Lower leg skin (tissue), 4 donors: ENCODE measurements around the gene RASL10B. TPM values are rescaled to one million over a fixed set of nuclear protein-coding genes. Genes with fewer than 3 reads are reported as not detected.

ENCODE experiments used
- DNase-seq, 2 donors: peaks; one replicate each; pipeline ENCODE4 v3.0.0-alpha.2; 2019; ENCODE audit warnings: low spot score in 2 of 2
- H3K4me3 ChIP-seq: fragments of 200-600 bp; sonication (generic); 2 replicates; pipeline ENCODE4 v1.5.1; 2017; ENCODE audit warnings: mild to moderate bottlenecking, low read depth; ENCODE audit not compliant: poor library complexity, severe bottlenecking
- CTCF ChIP-seq, 3 donors: fragments of 450-650 bp; IDR thresholded peaks; one replicate each; pipeline ENCODE4 v1.5.1; 2016; ENCODE audit warnings: antibody characterized with exemption in 3 of 3, mild to moderate bottlenecking in 3 of 3, moderate library complexity in 2 of 3
- POLR2A ChIP-seq, 2 donors: fragments of 450-650 bp; IDR thresholded peaks; one replicate each; pipeline ENCODE4 v1.6.1; 2016 to 2017; ENCODE audit warnings: antibody characterized with exemption in 2 of 2, mild to moderate bottlenecking in 1 of 2, moderate library complexity in 1 of 2
- WGBS, 2 donors: methylation state at CpG; one replicate each; pipeline ENCODE4 v1.1.5; 2018; 5-methylcytosine and 5-hydroxymethylcytosine counted together
- intact Hi-C: fragments of 100-400 bp; cut with DNase I; formaldehyde crosslinking; loops from one replicate; pipeline ENCODE4 v1.15.0; 2023; ENCODE audit warnings: low total_unique reads
- total RNA-seq, 4 donors: library from RNA; depleted of rRNA; stranded (reverse); fragments of >200 nt; gene quantifications; one replicate each; pipeline ENCODE4 v1.1.0, GENCODE V29; 2016

RASL10B gene
- total RNA-seq, 4 donors from 2014 or later = 0.66 to 2.4 (median 1.5) TPM

GRCh38 chr17:35775039-35775438 lies 43.6 kb downstream of the RASL10B start:
- TF ChIP-seq CTCF (IDR thresholded peaks at IDR 0.05) = no peak
- no peak for TF ChIP-seq POLR2A (IDR thresholded peaks at IDR 0.05)
- WGBS, 2 donors = 68 to 71% methylated on average over 5 of the region's 5 CpGs
- DNase-seq = no peak
- H3K4me3 ChIP-seq = no peak overlapping the region
- intact Hi-C loops = no loop called here

DNA sequence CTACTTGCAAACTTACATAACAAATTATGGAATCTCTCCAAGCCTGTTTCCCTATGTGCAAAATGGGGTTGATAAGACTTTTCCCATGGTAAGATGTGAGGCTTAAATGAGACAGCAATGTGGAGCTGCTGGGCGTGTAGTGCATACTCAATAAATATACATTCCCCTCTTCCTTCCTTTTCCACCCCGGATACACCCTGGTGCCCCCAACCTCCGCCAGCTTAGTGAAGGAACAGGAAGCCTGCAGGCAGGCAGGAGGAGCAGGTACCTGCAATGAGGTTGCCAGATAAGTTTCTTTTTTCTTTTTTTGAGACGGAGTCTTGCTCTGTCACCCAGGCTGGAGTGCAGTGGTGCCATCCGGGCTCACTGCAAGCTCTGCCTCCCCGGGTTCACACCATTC lies 44.1 kb downstream of the RASL10B start:
- DNase-seq = no peak
- intact Hi-C loops = no loop called here
- TF ChIP-seq CTCF (IDR thresholded peaks at IDR 0.05) (no peak), POLR2A (IDR thresholded peaks at IDR 0.05) (no peak)
- WGBS, 2 donors = 44 to 63% methylated on average over 6 of the region's 6 CpGs
- H3K4me3 ChIP-seq = no peak overlapping the region

GRCh38 chr17:35778641-35779196 lies 47.3 kb downstream of the RASL10B start:
- 80 to 89% methylated on average over 16 of the region's 16 CpGs for WGBS, 2 donors
- TF ChIP-seq CTCF (IDR thresholded peaks at IDR 0.05) (no peak), POLR2A (IDR thresholded peaks at IDR 0.05) (no peak)
- intact Hi-C loops = no loop called here
- H3K4me3 ChIP-seq = no peak overlapping the region
- no peak for DNase-seq

GRCh38 chr17:35780950-35781349 lies 49.5 kb downstream of the RASL10B start:
- no peak for TF ChIP-seq POLR2A (IDR thresholded peaks at IDR 0.05)
- TF ChIP-seq CTCF (IDR thresholded peaks at IDR 0.05) = no peak
- WGBS, 2 donors = 72 to 76% methylated on average over 3 of the region's 3 CpGs
- H3K4me3 ChIP-seq = no peak overlapping the region
- intact Hi-C loops = no loop called here
- DNase-seq = no peak

DNA sequence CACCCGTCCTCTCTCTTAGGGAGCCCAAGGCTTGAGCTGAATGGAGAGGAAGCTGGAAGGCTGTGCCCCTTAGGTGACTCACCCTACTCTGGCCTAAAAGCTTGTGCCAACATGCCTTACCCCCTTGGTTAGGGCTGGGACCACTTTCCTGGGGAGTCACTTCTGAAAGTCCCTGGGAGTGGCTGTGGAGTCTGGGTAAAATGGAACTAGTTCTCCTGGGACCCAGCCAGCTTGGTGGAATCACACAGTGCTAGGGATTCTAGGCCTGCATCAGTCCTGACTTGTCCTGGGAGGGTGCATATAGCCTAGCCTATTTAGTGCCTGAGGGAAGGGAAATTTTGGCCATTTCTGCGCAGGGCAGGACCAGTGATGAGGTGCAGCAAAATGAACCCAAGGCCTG lies 53.5 kb downstream of the RASL10B start:
- intact Hi-C loops = no loop called here
- H3K4me3 ChIP-seq = no peak overlapping the region
- WGBS, 2 donors = 48 to 70% methylated on average over 2 of the region's 2 CpGs
- TF ChIP-seq POLR2A (IDR thresholded peaks at IDR 0.05) (no peak), CTCF (IDR thresholded peaks at IDR 0.05) (no peak)
- peak in 1 of 2 donors; percentile 43 for DNase-seq

GRCh38 chr17:35786941-35787432 lies 55.5 kb downstream of the RASL10B start:
- no peak for TF ChIP-seq CTCF (IDR thresholded peaks at IDR 0.05)
- TF ChIP-seq POLR2A (IDR thresholded peaks at IDR 0.05) = no peak
- H3K4me3 ChIP-seq = no peak overlapping the region
- DNase-seq = peak in 1 of 2 donors; percentile 61
- intact Hi-C loops = no loop called here
- WGBS, 2 donors = 26 to 36% methylated on average over 3 of the region's 3 CpGs
